GM21447 (cell line): ENCODE measurements around the gene ZNF282.

Experiments
- ATAC-seq: cut with Tn5 transposase; IDR thresholded peaks from one replicate; pipeline ENCODE4 v1.9.1; 2021; ENCODE audit not compliant: unreplicated experiment

ZNF282 gene

GRCh38 chr7:149188637-149189259 is 6.6 kb upstream of the ZNF282 start:
- no peak for ATAC-seq

DNA sequence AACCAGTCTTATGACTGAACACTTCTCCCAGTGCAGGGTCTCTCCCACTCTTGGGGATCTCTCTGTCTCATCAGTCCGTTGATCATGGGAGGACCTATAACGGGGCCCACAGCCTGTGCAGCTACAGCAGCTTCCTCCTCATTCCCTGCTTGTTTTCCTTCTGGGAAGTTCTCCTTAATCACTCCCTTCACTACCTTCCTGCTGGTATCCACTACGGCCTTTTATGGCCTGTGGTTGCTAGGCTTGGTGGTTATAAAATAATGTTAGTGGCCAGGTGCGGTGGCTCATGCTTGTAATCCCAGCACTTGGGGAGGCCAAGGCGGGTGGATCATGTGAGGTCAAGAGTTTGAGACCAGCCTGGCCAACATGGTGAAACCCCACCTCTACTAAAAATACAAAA is 3.5 kb upstream of the ZNF282 start:
- no peak for ATAC-seq

- no peak for ATAC-seq
These were observed 557 bp upstream of the ZNF282 start for GRCh38 chr7:149194799-149195179.

- ATAC-seq: peak; percentile 11
These were observed 882 bp downstream of the ZNF282 start for GRCh38 chr7:149196151-149196704.

GRCh38 chr7:149196705-149197171 is 1.4 kb downstream of the ZNF282 start:
- ATAC-seq: peak; percentile 10

DNA sequence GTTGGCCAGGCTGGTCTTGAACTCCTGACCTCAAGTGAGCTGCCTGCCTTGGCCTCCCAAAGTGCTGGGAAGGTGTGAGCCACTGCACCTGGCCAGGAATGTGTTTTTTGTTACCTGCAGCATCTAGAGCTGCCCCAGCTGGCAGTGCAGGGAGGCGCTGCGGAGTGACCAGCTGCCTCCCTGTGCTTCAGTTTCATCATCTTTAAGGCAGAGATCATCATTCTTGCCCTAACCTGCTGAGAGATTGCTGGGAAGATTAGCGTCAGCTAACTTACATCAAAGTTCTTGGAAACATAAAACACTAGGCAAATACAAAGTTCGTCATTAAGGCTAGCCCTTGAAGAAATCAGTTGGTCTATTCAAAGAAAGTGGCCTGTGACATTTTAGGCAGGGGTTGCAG is 2.3 kb downstream of the ZNF282 start:
- no peak for ATAC-seq

- ATAC-seq: no peak
These were observed 2.9 kb downstream of the ZNF282 start for GRCh38 chr7:149198161-149198816.

DNA sequence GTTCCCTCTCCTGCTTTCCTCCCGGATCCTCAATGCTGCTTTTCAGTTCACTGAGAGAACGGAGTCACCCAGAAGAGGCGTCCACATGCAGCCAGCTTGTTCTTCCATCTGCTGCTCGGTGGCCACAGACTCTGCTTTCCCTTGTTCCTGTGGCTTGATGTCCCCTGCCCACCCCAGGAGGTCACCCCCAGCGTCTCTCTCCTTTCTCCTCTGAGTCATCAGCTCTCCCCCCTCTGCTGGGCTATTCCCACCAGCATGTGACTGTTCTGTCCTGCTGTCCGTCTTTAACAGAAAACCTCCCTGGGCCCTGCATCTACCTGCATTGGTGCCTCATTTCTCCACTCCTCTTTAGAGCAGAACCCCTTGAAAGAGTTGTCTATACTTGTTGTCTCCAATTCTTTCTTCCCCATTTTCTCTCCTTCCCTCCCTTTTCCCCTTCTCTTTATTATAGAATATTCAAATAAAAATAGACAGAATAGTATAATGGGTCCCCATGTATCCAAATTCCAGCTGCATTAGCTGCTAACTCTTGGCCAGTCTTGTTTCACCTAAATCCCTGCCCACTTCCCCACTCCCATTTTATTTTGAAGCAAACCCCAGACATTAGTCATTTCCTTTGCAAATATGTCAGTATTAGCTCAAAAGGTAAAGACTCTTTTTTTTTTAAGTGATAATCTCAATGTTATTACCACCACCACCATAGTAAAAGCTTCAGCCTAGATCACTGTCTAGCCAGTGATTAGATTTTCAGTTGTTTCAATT is 4.1 kb downstream of the ZNF282 start:
- no peak for ATAC-seq

GRCh38 chr7:149202831-149203231 is 7.5 kb downstream of the ZNF282 start:
- no peak for ATAC-seq

- no peak for ATAC-seq
These were observed 10.5 kb downstream of the ZNF282 start for GRCh38 chr7:149205690-149206381.

GRCh38 chr7:149207324-149208035 is 12.1 kb downstream of the ZNF282 start:
- ATAC-seq: no peak

DNA sequence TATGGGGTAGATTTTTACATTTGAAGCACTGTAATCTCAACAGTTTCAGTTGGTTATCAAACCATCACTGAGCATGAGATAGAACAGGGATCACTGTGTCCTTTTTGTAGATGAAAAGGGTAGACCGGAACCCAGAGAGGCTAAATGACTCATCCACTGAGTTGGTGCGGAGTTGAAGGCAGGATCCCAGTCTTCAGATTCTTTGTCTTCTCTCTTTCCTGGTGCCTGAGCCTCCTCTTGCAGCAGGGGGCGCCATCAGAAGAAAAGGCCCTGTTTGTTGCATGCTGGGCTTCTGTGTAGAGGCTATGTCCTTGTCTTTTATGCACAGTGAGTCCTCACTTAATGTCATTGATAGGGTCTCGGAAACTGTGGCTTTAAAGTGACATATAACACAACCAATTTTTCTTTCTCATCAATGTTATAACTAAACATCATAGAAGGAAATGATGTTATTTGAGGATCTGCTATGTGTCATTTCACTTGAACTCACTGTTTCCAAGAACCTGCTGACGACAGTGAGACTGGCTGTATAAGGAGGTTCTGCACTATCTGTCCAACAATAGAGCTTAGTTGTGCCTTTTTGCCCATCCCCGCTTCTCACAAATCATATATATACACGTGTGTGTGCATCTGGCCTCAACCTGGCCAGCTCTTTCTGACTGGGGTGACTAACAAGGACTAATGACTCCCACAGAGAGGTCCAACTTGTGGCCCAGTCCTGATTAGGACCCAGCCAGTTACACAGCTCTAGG is 14.3 kb downstream of the ZNF282 start:
- ATAC-seq: no peak

DNA sequence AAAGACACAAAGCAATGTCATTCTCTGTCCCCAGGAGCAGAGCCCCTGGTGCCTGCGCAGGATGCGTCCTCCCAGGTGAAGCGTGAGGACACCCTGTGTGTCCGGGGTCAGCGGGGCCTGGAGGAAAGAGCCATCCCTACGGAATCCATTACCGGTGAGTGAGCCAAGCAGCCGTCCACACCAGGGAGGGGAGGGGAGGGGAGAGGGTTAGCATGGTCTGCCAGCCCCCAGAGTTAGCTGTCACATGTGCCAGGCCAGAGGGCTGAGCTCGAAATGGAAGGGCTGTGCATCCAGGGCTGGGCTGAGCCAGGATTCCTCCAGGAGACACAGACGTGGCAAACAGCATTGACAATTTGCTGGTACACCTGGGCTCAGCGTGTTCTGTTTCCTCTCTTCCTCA is 15.2 kb downstream of the ZNF282 start:
- ATAC-seq: no peak

GRCh38 chr7:149214020-149214720 is 18.8 kb downstream of the ZNF282 start:
- ATAC-seq: no peak

DNA sequence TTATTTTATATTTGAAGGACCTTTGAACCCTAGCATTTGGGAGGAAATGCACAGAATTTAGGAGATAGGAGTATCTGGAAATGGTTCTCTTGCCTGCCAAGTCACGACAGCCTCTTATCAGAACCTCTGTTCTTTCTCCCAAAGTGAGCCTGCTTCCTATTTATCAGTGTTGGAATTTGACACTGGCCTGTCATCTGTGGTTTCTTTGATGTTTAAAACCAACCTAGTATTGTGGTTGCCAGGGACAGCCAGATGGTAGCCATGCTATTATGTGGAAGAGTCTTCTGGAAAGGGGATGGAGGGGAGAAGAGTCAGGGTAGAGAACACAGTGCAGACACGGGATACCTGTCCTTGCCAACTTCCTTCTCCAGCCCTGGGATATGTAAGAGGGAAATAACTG is 21.1 kb downstream of the ZNF282 start:
- ATAC-seq: no peak

DNA sequence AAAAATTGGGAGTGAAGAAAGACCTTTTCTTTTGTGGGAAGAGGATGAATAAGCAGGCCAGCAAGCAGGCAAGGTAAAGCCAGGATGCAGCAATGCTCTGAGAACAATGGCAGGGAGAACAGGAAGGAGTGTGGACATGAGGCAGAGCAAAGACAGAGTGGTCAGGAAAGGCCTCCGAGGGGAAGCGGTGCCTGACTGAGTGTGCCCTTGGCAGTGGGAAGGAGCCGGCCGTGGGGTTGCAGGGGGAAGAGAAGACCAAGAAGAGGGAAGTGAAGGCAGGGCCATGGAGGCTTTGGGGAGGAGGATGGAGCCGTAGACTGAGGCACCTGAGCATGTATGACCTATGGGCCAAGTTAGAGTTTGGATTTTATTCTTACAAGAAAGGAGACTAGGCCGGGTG is 22.2 kb downstream of the ZNF282 start:
- ATAC-seq: no peak

DNA sequence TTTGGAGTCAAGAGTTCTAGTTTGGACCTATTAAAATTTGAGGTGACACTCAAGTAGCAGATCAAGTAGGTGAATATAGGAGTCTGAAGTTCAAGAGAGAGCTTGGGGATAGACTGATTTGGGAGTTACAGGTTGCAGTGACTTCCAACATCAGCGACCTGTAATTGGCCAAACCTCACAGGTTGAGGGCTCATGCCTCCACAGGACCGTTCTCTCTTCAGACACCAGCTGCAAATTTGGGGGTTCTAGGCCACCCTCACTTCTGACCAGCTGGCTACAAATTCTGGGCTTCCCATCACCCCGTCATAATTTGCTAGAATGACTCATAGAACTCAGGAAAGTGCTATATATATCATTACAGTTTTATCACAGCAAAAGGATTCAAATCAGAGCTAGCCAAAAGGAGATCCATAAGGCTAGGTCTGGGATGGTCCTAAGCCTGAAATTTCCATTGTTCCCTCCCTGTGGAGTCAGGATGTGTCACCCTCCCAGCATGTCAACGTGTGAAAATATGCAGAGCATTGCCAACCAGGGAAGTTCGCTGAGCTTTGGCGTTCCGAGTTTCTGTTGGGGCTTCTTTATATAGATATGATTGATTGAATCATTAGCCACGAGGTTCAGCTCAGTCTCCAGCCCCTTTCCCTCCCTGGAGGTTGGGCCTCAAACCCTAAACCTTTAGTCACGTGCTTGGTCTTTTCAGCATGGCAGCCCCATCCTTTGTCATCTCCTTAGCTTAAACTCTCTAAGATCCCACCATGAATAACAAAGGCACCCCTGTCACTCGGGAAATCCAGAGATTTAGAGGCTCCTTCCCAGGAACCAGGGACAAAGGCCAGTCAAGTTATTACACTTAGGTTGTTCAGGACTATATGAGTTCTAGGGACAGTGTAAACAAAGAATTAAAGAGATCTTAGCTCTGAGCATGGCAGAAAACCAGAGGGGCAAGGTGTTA is 23.4 kb downstream of the ZNF282 start:
- ATAC-seq: no peak

GRCh38 chr7:149220534-149220933 is 25.2 kb downstream of the ZNF282 start:
- no peak for ATAC-seq
